Erythroblast (primary cell): Measurements from ENCODE around the gene NLGN4X.

Experiments
- GATA1 ChIP-seq: IDR thresholded peaks from 2 replicates; pipeline ENCODE4 v1.6.1; 2011; ENCODE audit warnings: low read depth, mild to moderate bottlenecking, control low read depth, low read length, moderate library complexity
- POLR2A ChIP-seq: IDR thresholded peaks from 2 replicates; pipeline ENCODE4 v1.6.1; 2011; ENCODE audit warnings: mild to moderate bottlenecking, low read length

- TF ChIP-seq POLR2A (no peak), GATA1 (no peak)
These were observed 292.2 kb downstream of the NLGN4X start for GRCh38 chrX:5936438-5936837.
